Measurements from ENCODE around the gene MTARC1.
A peak's percentile ranks its signal among the peaks of the same experiment; 100 is the strongest.

Gene MTARC1

DNA sequence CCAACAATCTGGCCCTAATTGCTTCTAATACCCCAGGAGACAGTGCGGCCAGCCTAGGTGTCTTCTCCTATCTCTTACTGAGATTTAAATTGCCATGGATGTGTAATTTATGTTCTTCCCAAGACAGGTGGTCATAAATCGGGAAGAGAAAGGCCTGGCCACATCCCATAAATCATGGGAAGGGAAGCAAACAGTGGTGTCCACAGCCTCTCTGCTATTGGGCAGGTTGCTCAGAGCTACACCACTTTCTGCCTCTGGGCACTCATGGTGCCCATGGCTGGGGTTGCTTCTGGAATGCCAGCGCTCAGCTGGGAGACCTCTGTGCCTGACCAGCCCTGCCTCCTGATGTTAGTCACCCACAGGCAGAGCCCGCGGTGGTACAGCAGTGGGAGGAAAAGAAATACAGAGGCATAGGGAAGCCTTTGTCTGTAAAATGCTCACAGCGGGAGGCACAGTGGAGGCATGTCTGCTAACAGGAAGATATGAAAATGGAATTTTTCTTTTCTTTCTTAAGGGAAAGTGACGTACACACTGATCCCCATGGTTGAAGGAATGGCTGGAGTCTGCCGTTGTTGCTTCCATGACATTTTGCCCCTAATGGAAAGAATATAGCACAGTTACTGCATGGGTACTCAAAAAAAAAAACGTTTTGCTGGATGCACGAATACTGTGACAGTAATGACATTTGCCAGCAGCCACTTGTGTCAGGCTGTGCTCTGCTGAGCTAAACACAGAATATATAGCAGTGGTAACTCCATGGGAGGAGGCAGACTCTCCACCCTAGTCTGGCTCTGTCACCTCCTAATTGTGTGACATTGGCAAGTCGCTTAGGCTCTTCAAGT lies 21.9 kb downstream of the MTARC1 start:
- no peak for DNase-seq

DNA sequence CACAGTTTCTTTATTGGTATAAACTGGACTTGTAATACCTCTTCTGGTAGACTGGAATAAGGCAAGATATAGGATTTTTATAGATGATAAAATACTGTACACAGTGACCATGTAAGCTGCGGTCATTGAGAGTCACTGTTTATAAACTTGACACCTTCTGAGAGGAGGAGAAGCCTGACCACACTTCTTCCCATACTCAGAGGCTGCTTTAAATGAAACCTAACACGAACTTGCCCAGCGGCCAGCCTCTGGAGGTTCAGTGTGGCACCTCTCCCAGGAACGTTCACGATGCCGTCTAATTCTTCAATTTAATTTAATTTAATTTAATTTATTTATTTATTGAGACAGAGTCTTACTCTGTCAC lies 22.5 kb downstream of the MTARC1 start:
- no peak for DNase-seq

DNA sequence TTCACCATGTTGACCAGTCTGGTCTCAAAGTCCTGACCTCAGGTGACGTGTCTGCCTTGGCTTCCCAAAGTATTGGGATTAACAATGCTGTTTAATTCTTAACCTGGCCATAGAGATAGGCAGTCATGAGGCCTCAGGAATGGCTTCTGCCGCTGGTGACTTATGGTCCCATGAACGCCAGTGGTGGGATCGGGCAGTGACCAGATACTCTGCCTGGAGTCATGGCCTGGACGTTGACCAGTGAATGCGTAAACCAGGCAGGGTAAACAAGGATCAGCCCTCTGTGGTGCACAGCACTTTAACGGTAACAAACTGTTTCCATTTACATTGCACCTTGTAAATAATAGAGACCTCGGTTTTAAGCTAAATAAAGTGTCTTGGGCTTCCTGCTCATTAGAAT lies 23.0 kb downstream of the MTARC1 start:
- no peak for DNase-seq

DNA sequence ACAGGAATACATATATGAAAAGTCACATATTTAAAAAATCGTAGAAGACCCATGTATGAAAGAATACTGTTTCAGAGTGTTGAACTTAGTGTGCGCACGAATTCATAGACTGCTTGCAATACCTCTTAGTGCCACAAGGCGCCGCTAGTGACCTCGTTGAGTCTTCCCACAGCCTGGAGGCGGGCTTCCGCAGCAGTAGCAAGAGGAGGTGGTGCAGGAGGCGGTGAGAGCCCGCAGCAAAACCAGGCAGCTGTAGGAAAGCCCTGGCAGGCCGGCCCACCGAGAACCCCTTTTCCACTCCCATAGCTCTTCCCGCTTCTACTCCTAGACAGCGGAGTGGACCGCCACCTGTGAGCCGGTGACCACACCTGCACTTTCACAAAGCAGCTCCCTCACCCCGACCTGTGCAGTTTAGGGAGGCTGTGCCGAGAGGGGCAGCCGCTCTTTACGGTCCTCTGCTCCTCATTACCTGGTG lies 23.5 kb downstream of the MTARC1 start:
- peak; percentile 66 for DNase-seq

GRCh38 chr1:220810963-220811362 lies 24.2 kb downstream of the MTARC1 start:
- no peak for DNase-seq

DNA sequence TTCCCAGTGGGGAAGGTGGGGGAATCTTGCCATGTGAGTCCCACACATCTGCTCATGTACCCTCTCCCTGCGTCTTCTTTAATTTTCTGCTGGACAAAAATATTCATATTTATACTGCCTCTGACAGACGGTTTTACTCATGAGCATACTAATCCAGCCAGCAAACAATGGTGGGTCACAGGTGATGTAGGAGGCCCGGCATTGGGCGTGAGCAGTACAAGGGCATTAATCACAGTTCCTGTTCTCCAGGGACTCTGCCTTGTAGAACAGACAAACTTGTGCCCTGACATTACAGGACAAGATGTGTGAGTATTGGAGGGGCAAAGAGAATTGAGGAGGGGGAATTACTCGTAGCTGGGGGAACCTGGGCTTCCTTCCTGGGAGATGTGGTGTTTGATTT lies 25.0 kb downstream of the MTARC1 start:
- DNase-seq: no peak

- no peak for DNase-seq
Measured at GRCh38 chr1:220812308-220812707, 25.6 kb downstream of the MTARC1 start.

- DNase-seq: no peak
Measured at GRCh38 chr1:220813013-220813412, 26.3 kb downstream of the MTARC1 start.

- no peak for DNase-seq
Measured at GRCh38 chr1:220815409-220815808, 28.7 kb downstream of the MTARC1 start.

DNA sequence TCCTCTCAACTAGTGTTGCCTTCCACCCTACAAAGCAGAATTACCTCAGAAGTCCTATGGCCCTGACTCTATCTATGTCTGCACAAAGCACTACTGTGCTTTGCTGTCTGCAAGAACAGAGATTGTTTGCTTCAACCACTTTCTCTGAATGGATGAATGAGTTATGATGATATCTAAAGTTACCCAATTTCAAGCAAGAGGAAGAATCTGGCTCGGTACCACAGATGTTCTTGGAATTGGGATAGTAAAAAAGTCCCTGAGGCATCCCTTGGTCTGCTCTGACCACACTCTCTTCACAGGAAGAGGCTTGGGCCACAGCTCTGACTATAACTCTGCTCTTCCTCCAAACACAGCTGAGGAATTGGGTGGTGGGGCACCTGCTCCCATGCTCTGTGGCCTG lies 31.2 kb downstream of the MTARC1 start:
- no peak for DNase-seq

- no peak for DNase-seq
Measured at GRCh38 chr1:220818421-220819173, 31.9 kb downstream of the MTARC1 start.

- DNase-seq: no peak
Measured at GRCh38 chr1:220819467-220820026, 32.8 kb downstream of the MTARC1 start.

GRCh38 chr1:220824031-220824989 lies 37.6 kb downstream of the MTARC1 start:
- DNase-seq: no peak

DNA sequence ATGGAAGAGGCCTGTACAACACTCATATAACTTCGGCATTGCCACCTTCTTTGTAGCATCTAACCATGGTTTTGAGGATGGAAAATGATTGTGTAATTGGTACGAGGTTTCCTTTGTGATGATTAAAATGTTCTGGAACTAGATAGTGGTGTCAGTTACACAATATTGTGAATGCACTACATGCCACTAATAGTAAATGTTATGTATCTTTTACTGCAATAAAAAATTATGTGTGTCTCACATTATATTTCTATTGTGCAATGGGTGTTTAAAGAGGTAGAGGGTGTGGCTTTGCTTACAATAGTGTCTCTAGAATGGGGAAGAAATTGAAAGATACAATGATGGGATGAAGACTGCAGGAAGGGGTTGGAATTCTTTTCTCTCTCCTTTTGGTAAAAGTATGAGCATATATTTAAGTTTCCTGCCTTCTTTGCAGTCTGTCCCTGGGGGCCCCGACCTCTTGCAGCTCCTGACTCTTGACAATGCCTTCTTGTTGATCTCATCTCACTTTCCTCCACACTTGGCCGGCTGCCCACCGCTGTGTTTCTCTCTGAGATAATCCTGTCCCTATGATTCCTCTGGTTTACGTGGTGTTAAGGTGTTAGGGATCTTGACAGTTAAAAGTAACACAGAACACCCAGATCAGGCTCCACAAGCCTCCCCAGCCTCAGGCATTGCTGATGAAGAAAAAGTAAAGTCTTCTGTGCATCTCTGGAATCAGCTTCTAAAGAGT lies 39.3 kb downstream of the MTARC1 start:
- DNase-seq: no peak

GRCh38 chr1:220826729-220827128 lies 40.0 kb downstream of the MTARC1 start:
- DNase-seq: no peak

DNA sequence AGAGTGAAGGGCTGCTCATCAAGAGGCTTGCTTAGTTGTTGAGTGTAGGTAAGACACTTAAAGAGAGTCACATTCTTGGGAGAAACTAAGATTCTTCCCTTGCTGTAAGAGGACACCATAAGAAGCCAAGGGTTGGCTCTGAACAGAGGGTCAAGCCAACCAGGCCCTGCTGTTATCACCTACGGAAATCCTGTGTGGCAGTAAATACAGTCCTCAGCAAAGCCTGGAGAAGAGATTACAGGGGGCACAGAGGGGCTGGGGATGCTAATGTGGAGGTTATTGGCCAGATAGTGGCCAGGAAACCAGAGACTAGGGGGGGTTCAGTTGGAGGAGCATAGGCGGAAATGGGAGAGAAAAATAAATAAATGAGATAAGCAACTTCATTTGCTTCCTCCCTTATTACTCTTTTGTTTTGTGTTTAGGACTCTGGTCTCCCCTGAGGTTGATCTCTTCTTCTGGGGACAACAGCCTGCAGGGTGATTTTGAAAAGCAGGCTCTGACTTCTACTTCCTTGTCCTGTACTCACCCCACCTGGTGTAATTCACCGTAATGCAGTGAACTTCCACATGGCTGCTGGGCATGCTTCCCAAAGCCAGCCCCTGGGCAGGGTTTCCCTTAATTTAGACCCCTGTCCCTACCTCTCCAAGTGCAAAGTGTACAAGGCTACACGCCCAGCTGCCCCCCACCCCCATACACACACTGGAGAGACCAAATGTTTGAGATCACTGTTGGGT lies 40.9 kb downstream of the MTARC1 start:
- no peak for DNase-seq

DNA sequence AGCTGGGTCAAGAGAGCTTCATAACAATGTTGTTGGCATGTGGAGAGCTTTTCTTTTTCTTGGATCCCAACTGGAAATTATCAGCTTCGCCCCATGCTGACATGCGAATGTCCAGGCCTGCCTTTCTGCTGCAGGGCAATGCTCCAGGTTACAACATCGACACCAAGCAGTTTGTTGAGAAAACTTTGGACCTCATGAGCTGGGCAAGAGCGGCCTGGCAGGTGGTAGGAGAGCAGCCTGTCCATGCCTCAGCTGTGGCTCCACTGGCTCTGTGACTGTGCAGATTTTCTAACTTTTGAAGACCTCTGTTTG lies 41.4 kb downstream of the MTARC1 start:
- DNase-seq: no peak

DNA sequence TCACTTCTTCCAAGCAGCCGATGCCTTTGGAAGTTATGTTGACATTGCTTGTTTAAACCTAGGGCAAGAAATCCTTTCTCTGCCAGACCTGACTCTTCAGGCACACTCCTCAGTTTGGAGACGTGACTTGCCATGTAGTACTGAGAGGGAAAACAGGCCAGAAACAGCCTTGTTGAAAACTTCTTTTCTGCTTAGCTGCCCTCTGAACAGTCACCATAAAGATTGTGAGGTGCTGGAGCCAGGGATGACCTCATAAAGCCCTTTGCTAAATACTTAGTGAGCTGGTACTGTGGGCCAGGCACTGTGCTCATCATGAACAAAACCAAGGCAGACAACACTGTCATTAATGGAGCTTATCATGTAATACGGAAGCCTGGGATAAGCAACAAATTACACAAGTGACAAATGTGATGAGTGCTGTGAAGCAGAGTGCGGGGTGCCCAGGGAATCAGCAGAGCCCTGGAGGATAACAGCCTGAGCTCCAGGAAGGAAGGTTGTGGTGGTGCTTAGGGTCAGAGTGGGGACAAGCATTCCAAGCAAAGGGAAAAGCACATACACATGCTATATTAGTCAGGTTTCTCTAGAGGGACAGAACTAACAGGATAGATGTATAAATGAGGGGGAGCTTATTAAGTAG lies 42.4 kb downstream of the MTARC1 start:
- DNase-seq: no peak

DNA sequence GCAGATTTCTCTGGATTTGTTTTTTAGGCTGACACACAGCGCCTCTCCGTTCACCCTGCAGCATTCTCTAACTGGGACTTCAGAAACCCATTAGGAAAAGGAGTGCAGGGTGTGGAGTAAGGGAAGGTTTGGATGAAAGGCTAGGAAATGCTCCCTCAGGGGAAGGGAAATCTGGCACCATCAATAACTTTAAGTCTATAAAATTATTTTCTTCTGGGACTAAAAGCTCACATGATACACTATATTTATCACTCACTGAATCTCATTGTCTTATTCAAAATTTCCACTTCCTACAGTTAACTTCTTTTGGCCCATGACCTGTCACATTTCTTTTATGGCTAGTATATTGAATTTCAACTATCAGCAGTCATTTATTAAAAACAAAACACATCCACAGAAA lies 46.7 kb downstream of the MTARC1 start:
- no peak for DNase-seq

DNA sequence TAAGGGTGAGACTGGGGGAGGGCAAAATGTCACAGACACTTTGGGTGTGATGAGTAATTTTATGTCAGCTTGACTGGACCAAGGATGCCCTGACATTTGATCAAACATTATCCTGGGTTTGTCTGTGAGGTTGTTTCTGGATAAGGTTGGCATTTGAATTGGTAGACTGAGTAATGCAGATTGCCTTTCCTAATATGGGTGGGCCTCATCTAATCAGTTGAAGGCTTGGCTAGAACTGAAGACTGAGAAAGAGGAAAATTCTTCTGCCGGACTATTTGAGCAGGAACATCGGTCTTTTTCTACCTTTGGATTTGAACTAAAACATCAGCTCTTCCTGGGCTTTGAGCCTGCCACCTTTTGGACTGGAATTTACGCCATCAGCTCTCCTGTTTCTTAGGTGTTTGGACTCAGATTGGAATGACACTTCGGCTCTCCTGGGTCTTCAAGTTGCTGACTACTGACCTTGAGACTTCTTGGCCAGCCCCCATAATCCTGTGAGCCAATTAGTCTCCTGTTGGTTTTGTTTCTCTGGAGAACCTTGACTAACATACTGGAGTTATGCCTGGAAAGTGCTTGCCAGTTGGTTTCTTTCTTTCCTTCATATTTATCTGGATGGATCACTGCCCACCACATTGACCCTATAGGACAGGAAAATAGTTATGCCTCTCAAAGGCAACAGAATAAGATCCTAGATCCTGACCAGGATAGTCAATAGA lies 47.6 kb downstream of the MTARC1 start:
- DNase-seq: no peak
